HG02623 (cell line): ENCODE measurements around the gene FAM174C.

Source experiments
- ATAC-seq: cut with Tn5 transposase; IDR thresholded peaks from one replicate; pipeline ENCODE4 v1.9.1; 2021; ENCODE audit warnings: moderate library complexity; ENCODE audit not compliant: unreplicated experiment

FAM174C gene

GRCh38 chr19:1249990-1250436, 25.3 kb upstream of the FAM174C start:
- peak; percentile 1 for ATAC-seq

GRCh38 chr19:1250437-1251260, 24.7 kb upstream of the FAM174C start:
- ATAC-seq, result no peak

- no peak for ATAC-seq
These were observed 23.8 kb upstream of the FAM174C start for GRCh38 chr19:1251330-1252220.

- ATAC-seq, result no peak
These were observed 23.0 kb upstream of the FAM174C start for GRCh38 chr19:1252221-1252820.

- ATAC-seq, result no peak
These were observed 22.4 kb upstream of the FAM174C start for GRCh38 chr19:1252821-1253513.

GRCh38 chr19:1253514-1254080, 21.7 kb upstream of the FAM174C start:
- no peak for ATAC-seq

- ATAC-seq, result no peak
These were observed 21.2 kb upstream of the FAM174C start for GRCh38 chr19:1254081-1254527.

- ATAC-seq, result no peak
These were observed 20.7 kb upstream of the FAM174C start for GRCh38 chr19:1254530-1255185.

GRCh38 chr19:1255186-1256161, 19.9 kb upstream of the FAM174C start:
- no peak for ATAC-seq

GRCh38 chr19:1256646-1257474, 18.5 kb upstream of the FAM174C start:
- ATAC-seq, result no peak

- no peak for ATAC-seq
These were observed 17.7 kb upstream of the FAM174C start for GRCh38 chr19:1257475-1258162.

GRCh38 chr19:1258163-1258492, 17.2 kb upstream of the FAM174C start:
- ATAC-seq, result no peak

GRCh38 chr19:1258707-1259205, 16.6 kb upstream of the FAM174C start:
- no peak for ATAC-seq

- ATAC-seq, result no peak
These were observed 16.0 kb upstream of the FAM174C start for GRCh38 chr19:1259206-1259875.

GRCh38 chr19:1259876-1260748, 15.2 kb upstream of the FAM174C start:
- peak; percentile 2 for ATAC-seq
